GM12892 (cell line): Measurements from ENCODE around the gene CHD9NB.

ENCODE experiments used
- POLR2A ChIP-seq: IDR thresholded peaks from 2 replicates; pipeline ENCODE4 v1.6.1; 2011; ENCODE audit warnings: low read depth, low read length, control low read depth
- POLR2AphosphoS5 ChIP-seq: IDR thresholded peaks from 2 replicates; pipeline ENCODE4 v1.6.1; 2011; ENCODE audit warnings: low read depth, low read length, control low read depth
- TAF1 ChIP-seq: IDR thresholded peaks from 2 replicates; pipeline ENCODE4 v1.6.1; 2011; ENCODE audit warnings: low read depth, mild to moderate bottlenecking, control low read depth, low read length, borderline replicate concordance

GRCh38 chr16:53052519-53053501 is at the start of gene CHD9NB:
- TF ChIP-seq POLR2A (no peak), POLR2AphosphoS5 (no peak), TAF1 (no peak)
